GM12878 (cell line): ENCODE results near the gene CCDC12. TPM values are rescaled to one million over a fixed set of nuclear protein-coding genes. Genes with fewer than 3 reads are reported as not detected.

Experiments
- ATAC-seq: fragments of 200-7000 bp; cut with Tn5 transposase; 3 replicates; pipeline ENCODE4 v1.9.1; 2020; ENCODE audit warnings: mild to moderate bottlenecking, moderate library complexity
- BruUV-seq: library from RNA; stranded (reverse); fragments of 400-500 nt; replicated peaks from 2 replicates; lab custom pipeline; 2021; lab: Mats Ljungman, UMichigan
- CTCF ChIA-PET: fragments of 300-600 bp; sonication (Branson Sonifier 250); formaldehyde crosslinking; extraction: SDS; loops from one replicate; lab custom pipeline; 2021; ENCODE audit warnings: inconsistent platforms; lab: Yijun Ruan, JAX
- POLR2A ChIA-PET: fragments of 350-600 bp; formaldehyde crosslinking; extraction: SDS; loops from one replicate; lab custom pipeline; 2021; ENCODE audit warnings: inconsistent platforms; lab: Charles Lee
- RAD21 ChIA-PET: fragments of 300-600 bp; sonication (Branson Sonifier 250); formaldehyde crosslinking; loops from one replicate; lab custom pipeline; 2023; ENCODE audit warnings: antibody characterized with exemption; ENCODE audit not compliant: unreplicated experiment; lab: Charles Lee
- SMC1A ChIA-PET: fragments of 300-600 bp; sonication (Branson Sonifier 250); formaldehyde crosslinking; loops from one replicate; lab custom pipeline; 2023; ENCODE audit not compliant: unreplicated experiment, uncharacterized antibody; lab: Charles Lee
- DNase-seq: peaks from one replicate; pipeline ENCODE4 v3.0.0-alpha.2; 2011; ENCODE audit warnings: low read depth, low spot score
- FAIRE-seq: peaks from 3 replicates; lab custom pipeline; 2011; peaks lifted over from hg19 to GRCh38; lab: Jason Lieb, UNC
- H2AFZ ChIP-seq: 2 replicates; pipeline ENCODE4 v1.6.0; 2011; ENCODE audit warnings: low read depth, low read length, control low read depth; ENCODE audit not compliant: control insufficient read depth
- H3K27ac ChIP-seq: 2 replicates; pipeline ENCODE4 v1.5.1; 2011; ENCODE audit warnings: control low read depth; ENCODE audit not compliant: control insufficient read depth, insufficient read depth
- H3K27me3 ChIP-seq, 2 experiments: replicated peaks in 1 of 2; 2 replicates each; pipeline versions ENCODE4 v1.6.0 to v1.6.1; 2011; ENCODE audit warnings: low read length in 1 of 2; ENCODE audit not compliant: control insufficient read depth in 2 of 2, insufficient read depth in 2 of 2
- H3K36me3 ChIP-seq, 2 experiments: 2 replicates each; pipeline ENCODE4 v1.5.1; 2011; ENCODE audit warnings: low read length in 1 of 2; ENCODE audit not compliant: control insufficient read depth in 2 of 2, insufficient read depth in 2 of 2
- H3K4me1 ChIP-seq: 2 replicates; pipeline ENCODE4 v1.6.1; 2011; ENCODE audit warnings: mild to moderate bottlenecking, low read length, moderate library complexity, mixed read lengths; ENCODE audit not compliant: control insufficient read depth, insufficient read depth
- H3K4me2 ChIP-seq: 2 replicates; pipeline ENCODE4 v1.6.0; 2011; ENCODE audit warnings: control low read depth; ENCODE audit not compliant: control insufficient read depth, insufficient read depth
- H3K4me3 ChIP-seq: fragments of 200-600 bp; sonication (generic); 2 replicates; pipeline ENCODE4 v1.5.1; 2016
- H3K79me2 ChIP-seq: 2 replicates; pipeline ENCODE4 v1.6.0; 2011; ENCODE audit warnings: low read length; ENCODE audit not compliant: control insufficient read depth, insufficient read depth
- H3K9ac ChIP-seq: 2 replicates; pipeline ENCODE4 v1.8.0; 2011; ENCODE audit warnings: low read length, control low read depth, mixed read lengths; ENCODE audit not compliant: control insufficient read depth, insufficient read depth
- H3K9me3 ChIP-seq: replicated peaks from 3 replicates; pipeline ENCODE4 v1.5.1; 2011; ENCODE audit warnings: mild to moderate bottlenecking, low read length; ENCODE audit not compliant: control insufficient read depth, insufficient read depth
- H4K20me1 ChIP-seq: 2 replicates; pipeline ENCODE4 v1.6.0; 2011; ENCODE audit not compliant: control insufficient read depth, insufficient read depth
- NRF1 ChIP-seq: conservative IDR thresholded peaks from 2 replicates; pipeline ENCODE4 v1.6.1; 2011; ENCODE audit warnings: mild to moderate bottlenecking, low read depth, low read length, improper control_type of control experiment
- WGBS: methylation state at CpG from one replicate; pipeline ENCODE4 v1.1.6; 2016; ENCODE audit warnings: low lambda C conversion rate; ENCODE audit not compliant: insufficient replicate concordance, insufficient coverage; ENCODE audit errors: missing lambda C conversion rate; 5-methylcytosine and 5-hydroxymethylcytosine counted together
- in situ Hi-C: fragments of 300-500 bp; cut with MboI; formaldehyde crosslinking; loops from 9 replicates; pipeline ENCODE4 v1.14.3; 2018; ENCODE audit warnings: mixed read lengths
- intact Hi-C: fragments of 100-400 bp; cut with micrococcal nuclease; formaldehyde crosslinking; loops from one replicate; pipeline ENCODE4 v1.14.2; 2022; ENCODE audit not compliant: unreplicated experiment
- polyA plus RNA-seq, 11 experiments: library from polyadenylated mRNA; depleted of rRNA in 4 of 11; unstranded in 6 of 11; stranded (reverse) in 5 of 11; fragments of >200 nt; fragmentation: Nextera tagmentation in 4 of 11; fragmentation: Illumina TruSeq in 1 of 11; extraction: Ambion mirVana in 4 of 11; extraction: Trizol in 1 of 11; gene quantifications; 1 replicate in 1 of 11; 2 replicates in 10 of 11; pipeline versions ENCODE4 v1.2.1 to v1.2.3, GENCODE V29; 2011 to 2016; ENCODE audit warnings: inconsistent platforms in 2 of 11, missing spikeins in 2 of 11, low read depth in 1 of 11
- total RNA-seq, 4 experiments: library from RNA; depleted of rRNA in 3 of 4; stranded (reverse); fragments of >200 nt in 3 of 4; fragmentation: Illumina TruSeq in 1 of 4; extraction: Trizol in 1 of 4; gene quantifications; 2 replicates each; pipeline versions ENCODE4 v1.2.1 to v1.2.3, GENCODE V29; 2013 to 2021
- TF ChIP-seq, protein P1 (sequence below): fragments of 450-650 bp; IDR thresholded peaks from 2 replicates; pipeline ENCODE4 v1.6.1; 2014; ENCODE audit warnings: mild to moderate bottlenecking
- TF ChIP-seq, protein P2 (sequence below): fragments of 450-650 bp; IDR thresholded peaks from 2 replicates; pipeline ENCODE4 v1.6.1; 2017; ENCODE audit warnings: antibody characterized with exemption, mild to moderate bottlenecking, moderate library complexity

CCDC12 gene
- total and polyA plus RNA-seq, 10 of the 15 experiments (the other 5 are each of a cell fraction or from before 2014, with no cell fraction given), result 9.2 to 91.4 (median 61.3) TPM

DNA sequence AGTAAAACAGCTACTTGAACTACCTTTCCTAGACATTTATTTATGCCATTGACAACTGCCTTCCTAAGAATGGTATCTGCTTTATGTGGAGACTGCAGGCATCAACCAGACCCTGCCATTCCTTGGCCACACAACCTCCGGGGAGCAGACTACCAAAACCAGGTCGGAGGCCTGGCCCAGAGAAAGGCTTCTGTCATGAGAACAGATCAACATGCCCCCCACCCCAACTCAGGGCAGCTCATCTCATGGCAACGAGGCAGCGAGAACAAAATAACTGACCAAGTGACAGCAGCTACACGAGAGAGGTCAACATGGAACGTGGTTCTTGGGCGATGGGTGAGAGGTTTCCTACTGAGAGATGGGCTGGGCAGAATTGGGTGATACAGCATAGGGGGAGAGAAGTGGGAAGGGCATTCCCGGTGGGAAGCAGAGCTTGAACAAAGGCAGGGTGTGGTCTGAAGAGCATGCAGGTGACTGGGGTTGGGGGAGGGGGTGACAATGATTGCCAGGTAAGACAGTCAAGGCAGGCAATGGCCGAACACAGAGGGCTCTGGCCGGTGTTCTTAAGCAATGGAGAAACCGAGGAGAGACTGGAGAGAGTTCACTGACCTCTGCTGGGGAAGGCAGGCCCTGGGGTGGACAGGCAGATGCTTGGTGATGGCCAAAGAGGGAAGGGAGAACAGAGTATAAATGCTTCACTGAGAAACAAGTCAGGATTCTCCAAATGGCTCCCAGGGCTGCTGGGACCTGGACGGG, 33.9 kb downstream of the CCDC12 start:
- peaks cover 88% of the 10 kb centered on the region for H3K79me2 ChIP-seq
- no peak overlapping the region for H3K4me2 ChIP-seq
- intact Hi-C loops, result no loop called here
- TF ChIP-seq, protein P1, sequence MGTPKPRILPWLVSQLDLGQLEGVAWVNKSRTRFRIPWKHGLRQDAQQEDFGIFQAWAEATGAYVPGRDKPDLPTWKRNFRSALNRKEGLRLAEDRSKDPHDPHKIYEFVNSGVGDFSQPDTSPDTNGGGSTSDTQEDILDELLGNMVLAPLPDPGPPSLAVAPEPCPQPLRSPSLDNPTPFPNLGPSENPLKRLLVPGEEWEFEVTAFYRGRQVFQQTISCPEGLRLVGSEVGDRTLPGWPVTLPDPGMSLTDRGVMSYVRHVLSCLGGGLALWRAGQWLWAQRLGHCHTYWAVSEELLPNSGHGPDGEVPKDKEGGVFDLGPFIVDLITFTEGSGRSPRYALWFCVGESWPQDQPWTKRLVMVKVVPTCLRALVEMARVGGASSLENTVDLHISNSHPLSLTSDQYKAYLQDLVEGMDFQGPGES, result no peak
- TF ChIP-seq, protein P2, sequence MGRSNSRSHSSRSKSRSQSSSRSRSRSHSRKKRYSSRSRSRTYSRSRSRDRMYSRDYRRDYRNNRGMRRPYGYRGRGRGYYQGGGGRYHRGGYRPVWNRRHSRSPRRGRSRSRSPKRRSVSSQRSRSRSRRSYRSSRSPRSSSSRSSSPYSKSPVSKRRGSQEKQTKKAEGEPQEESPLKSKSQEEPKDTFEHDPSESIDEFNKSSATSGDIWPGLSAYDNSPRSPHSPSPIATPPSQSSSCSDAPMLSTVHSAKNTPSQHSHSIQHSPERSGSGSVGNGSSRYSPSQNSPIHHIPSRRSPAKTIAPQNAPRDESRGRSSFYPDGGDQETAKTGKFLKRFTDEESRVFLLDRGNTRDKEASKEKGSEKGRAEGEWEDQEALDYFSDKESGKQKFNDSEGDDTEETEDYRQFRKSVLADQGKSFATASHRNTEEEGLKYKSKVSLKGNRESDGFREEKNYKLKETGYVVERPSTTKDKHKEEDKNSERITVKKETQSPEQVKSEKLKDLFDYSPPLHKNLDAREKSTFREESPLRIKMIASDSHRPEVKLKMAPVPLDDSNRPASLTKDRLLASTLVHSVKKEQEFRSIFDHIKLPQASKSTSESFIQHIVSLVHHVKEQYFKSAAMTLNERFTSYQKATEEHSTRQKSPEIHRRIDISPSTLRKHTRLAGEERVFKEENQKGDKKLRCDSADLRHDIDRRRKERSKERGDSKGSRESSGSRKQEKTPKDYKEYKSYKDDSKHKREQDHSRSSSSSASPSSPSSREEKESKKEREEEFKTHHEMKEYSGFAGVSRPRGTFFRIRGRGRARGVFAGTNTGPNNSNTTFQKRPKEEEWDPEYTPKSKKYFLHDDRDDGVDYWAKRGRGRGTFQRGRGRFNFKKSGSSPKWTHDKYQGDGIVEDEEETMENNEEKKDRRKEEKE, result no peak
- no peak for TF ChIP-seq NRF1
- RAD21 ChIA-PET, result interaction anchor here (1.5 to 1.9 kb wide), 2 partner anchors 9 to 15 kb away, joined by 4 to 9 read pairs; no protein-coding TSS in a partner anchor
- CTCF ChIA-PET, result interaction anchor here (2.2 kb wide), 1 partner anchor 13 kb away, joined by 7 read pairs; no protein-coding TSS in a partner anchor
- in situ Hi-C loops, result no loop called here
- H2AFZ ChIP-seq, result no peak overlapping the region
- no peaks in the 10 kb centered on the region; the same call in 2 of the 3 replicates for H3K9me3 ChIP-seq
- ATAC-seq (no peak), FAIRE-seq (no peak), DNase-seq (no peak)
- no TSS peak for BruUV-seq
- peaks cover 34 to 49% of the 10 kb centered on the region in 2 experiments for H3K36me3 ChIP-seq
- H3K4me3 ChIP-seq, result no peak overlapping the region
- H3K9ac ChIP-seq, result no peak overlapping the region
- no peaks in the 10 kb centered on the region for H3K27me3 ChIP-seq
- SMC1A ChIA-PET, result interaction anchor here (1.2 to 6.8 kb wide), 6 partner anchors 12 to 39 kb away, joined by 3 to 53 read pairs (median 4); no protein-coding TSS in a partner anchor
- whole genome bisulfite sequencing, result 93% methylated on average over 12 of the region's 12 CpGs
- H4K20me1 ChIP-seq, result 0 out of 2 replicates have a peak, but pooled peaks cover 3% of the 10 kb centered on the region
- POLR2A ChIA-PET, result interaction anchor here (1.6 to 5.2 kb wide), 3 partner anchors 10 to 15 kb away, joined by 5 to 44 read pairs (median 8); no protein-coding TSS in a partner anchor
- peak overlapping the region; percentile 50; the same call in 1 of the 2 replicates for H3K27ac ChIP-seq
- H3K4me1 ChIP-seq, result peaks cover 25% of the 10 kb centered on the region
